WTC11 (cell line): ENCODE measurements around the gene SNX14. TPM values are rescaled to one million over a fixed set of nuclear protein-coding genes. Genes with fewer than 3 reads are reported as not detected.

Experiments
- ATAC-seq: fragments of 200-7000 bp; cut with Tn5 transposase; 2 replicates; pipeline ENCODE4 v1.10.0; 2021; ENCODE audit warnings: mild to moderate bottlenecking, moderate library complexity
- CTCF ChIA-PET: fragments of 300-600 bp; sonication (Branson Sonifier 250); formaldehyde crosslinking; loops from one replicate; lab custom pipeline; 2021; ENCODE audit warnings: antibody characterized with exemption; lab: Charles Lee
- POLR2A ChIA-PET: fragments of 350-600 bp; sonication (Branson Sonifier 250); formaldehyde crosslinking; loops from one replicate; lab custom pipeline; 2021; ENCODE audit warnings: antibody characterized with exemption; lab: Charles Lee
- DNase-seq: peaks from one replicate; pipeline ENCODE4 v3.0.0; 2021; ENCODE audit warnings: low spot score
- H3K27ac Mint-ChIP-seq: 2 replicates; pipeline ENCODE4 v1.8.0; 2021; ENCODE audit warnings: mixed read lengths
- H3K27me3 Mint-ChIP-seq: 2 replicates; pipeline ENCODE4 v1.8.0; 2021; ENCODE audit warnings: low read depth, mild to moderate bottlenecking, moderate library complexity, mixed read lengths
- H3K36me3 Mint-ChIP-seq: 2 replicates; pipeline ENCODE4 v1.8.0; 2021; ENCODE audit warnings: mixed read lengths
- H3K4me1 Mint-ChIP-seq: 2 replicates; pipeline ENCODE4 v1.8.0; 2022; ENCODE audit warnings: mixed read lengths
- H3K4me3 Mint-ChIP-seq: 2 replicates; pipeline ENCODE4 v1.8.0; 2021; ENCODE audit warnings: mild to moderate bottlenecking, moderate library complexity, mixed read lengths
- H3K9me3 Mint-ChIP-seq: 2 replicates; pipeline ENCODE4 v1.8.0; 2021; ENCODE audit warnings: mixed read lengths
- ATF1 ChIP-seq: sonication (generic); formaldehyde crosslinking; IDR thresholded peaks from 2 replicates; pipeline ENCODE4 v1.8.1; 2023; ENCODE audit warnings: mild to moderate bottlenecking, moderate library complexity, missing genetic modification reagents
- CBFB ChIP-seq: sonication (generic); formaldehyde crosslinking; IDR thresholded peaks from 2 replicates; pipeline ENCODE4 v1.8.1; 2022; ENCODE audit warnings: mild to moderate bottlenecking, low read depth, missing genetic modification reagents
- CDX4 ChIP-seq: fragments of 250-450 bp; sonication (Bioruptor Pico); IDR thresholded peaks from 2 replicates; pipeline ENCODE4 v1.9.0; 2021; ENCODE audit warnings: moderate library complexity, mild to moderate bottlenecking, inconsistent platforms, borderline replicate concordance
- CREB1 ChIP-seq: sonication (generic); formaldehyde crosslinking; IDR thresholded peaks from 2 replicates; pipeline ENCODE4 v1.8.0; 2023; ENCODE audit warnings: mild to moderate bottlenecking, missing genetic modification reagents
- JAZF1 ChIP-seq: fragments of 250-450 bp; sonication (Bioruptor Pico); IDR thresholded peaks from 2 replicates; pipeline ENCODE4 v1.9.0; 2021; ENCODE audit warnings: moderate library complexity, mild to moderate bottlenecking, inconsistent platforms
- KAT7 ChIP-seq: sonication (generic); formaldehyde crosslinking; IDR thresholded peaks from 2 replicates; pipeline ENCODE4 v1.8.1; 2023; ENCODE audit warnings: missing genetic modification reagents, mild to moderate bottlenecking, borderline replicate concordance
- NFYB ChIP-seq: sonication (generic); formaldehyde crosslinking; conservative IDR thresholded peaks from 2 replicates; pipeline ENCODE4 v1.8.0; 2022; ENCODE audit warnings: low read depth, missing genetic modification reagents
- RELA ChIP-seq: sonication (generic); formaldehyde crosslinking; IDR thresholded peaks from 2 replicates; pipeline ENCODE4 v1.8.1; 2022; ENCODE audit warnings: missing genetic modification reagents, mild to moderate bottlenecking, borderline replicate concordance
- TP53 ChIP-seq: sonication (generic); formaldehyde crosslinking; IDR thresholded peaks from 2 replicates; pipeline ENCODE4 v1.8.1; 2023; ENCODE audit warnings: mild to moderate bottlenecking, missing genetic modification reagents
- ZBTB21 ChIP-seq: sonication (generic); formaldehyde crosslinking; IDR thresholded peaks from 2 replicates; pipeline ENCODE4 v1.8.1; 2023; ENCODE audit warnings: mild to moderate bottlenecking, missing genetic modification reagents, borderline replicate concordance
- ZNF219 ChIP-seq: sonication (generic); formaldehyde crosslinking; IDR thresholded peaks from 2 replicates; pipeline ENCODE4 v1.8.0; 2023; ENCODE audit warnings: missing genetic modification reagents, mild to moderate bottlenecking, borderline replicate concordance
- ZNF263 ChIP-seq: sonication (generic); formaldehyde crosslinking; IDR thresholded peaks from 2 replicates; pipeline ENCODE4 v1.8.1; 2022; ENCODE audit warnings: low read depth, mild to moderate bottlenecking, moderate library complexity, missing genetic modification reagents
- ZNF317 ChIP-seq: sonication (generic); formaldehyde crosslinking; IDR thresholded peaks from 2 replicates; pipeline ENCODE4 v1.8.1; 2023; ENCODE audit warnings: low read depth, mild to moderate bottlenecking, moderate library complexity, missing genetic modification reagents, borderline replicate concordance
- total RNA-seq: library from RNA; stranded (reverse); gene quantifications from 3 replicates; pipeline ENCODE4 v1.2.3, GENCODE V29; 2021
- TF ChIP-seq, protein P1 (sequence below): sonication (generic); formaldehyde crosslinking; IDR thresholded peaks from 2 replicates; pipeline ENCODE4 v1.8.0; 2023; ENCODE audit warnings: missing genetic modification reagents, mild to moderate bottlenecking, borderline replicate concordance
- TF ChIP-seq, protein P2 (sequence below): sonication (generic); formaldehyde crosslinking; IDR thresholded peaks from 2 replicates; pipeline ENCODE4 v1.8.0; 2022; ENCODE audit warnings: missing genetic modification reagents
- TF ChIP-seq, protein P3 (sequence below): fragments of 250-450 bp; sonication (Bioruptor Pico); IDR thresholded peaks from 2 replicates; pipeline ENCODE4 v1.9.0; 2021; ENCODE audit warnings: mild to moderate bottlenecking, borderline replicate concordance

Gene SNX14
- total RNA-seq, 1 experiment from 2014 or later = 34.3 TPM

DNA sequence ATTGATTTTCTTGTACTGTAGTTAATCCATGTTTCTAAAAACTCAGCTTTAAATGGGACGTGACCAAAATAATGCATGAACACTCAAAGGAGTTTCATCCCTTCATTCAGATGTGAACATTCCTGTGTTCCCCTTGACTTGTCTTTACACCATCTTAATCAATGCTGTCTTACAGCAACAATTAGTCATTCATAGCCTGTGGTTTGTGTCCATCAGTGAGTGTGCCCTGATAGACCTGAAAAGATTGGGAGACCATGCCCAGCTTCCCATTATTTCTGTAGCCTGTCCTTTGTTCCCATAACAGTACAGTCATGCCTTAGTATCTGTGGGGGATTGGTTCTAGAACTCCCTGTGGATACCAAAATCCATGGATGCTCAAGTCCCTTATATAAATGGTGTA lies 119.9 kb downstream of the SNX14 start:
- POLR2A ChIA-PET = no interaction called here
- TF ChIP-seq, protein P1, sequence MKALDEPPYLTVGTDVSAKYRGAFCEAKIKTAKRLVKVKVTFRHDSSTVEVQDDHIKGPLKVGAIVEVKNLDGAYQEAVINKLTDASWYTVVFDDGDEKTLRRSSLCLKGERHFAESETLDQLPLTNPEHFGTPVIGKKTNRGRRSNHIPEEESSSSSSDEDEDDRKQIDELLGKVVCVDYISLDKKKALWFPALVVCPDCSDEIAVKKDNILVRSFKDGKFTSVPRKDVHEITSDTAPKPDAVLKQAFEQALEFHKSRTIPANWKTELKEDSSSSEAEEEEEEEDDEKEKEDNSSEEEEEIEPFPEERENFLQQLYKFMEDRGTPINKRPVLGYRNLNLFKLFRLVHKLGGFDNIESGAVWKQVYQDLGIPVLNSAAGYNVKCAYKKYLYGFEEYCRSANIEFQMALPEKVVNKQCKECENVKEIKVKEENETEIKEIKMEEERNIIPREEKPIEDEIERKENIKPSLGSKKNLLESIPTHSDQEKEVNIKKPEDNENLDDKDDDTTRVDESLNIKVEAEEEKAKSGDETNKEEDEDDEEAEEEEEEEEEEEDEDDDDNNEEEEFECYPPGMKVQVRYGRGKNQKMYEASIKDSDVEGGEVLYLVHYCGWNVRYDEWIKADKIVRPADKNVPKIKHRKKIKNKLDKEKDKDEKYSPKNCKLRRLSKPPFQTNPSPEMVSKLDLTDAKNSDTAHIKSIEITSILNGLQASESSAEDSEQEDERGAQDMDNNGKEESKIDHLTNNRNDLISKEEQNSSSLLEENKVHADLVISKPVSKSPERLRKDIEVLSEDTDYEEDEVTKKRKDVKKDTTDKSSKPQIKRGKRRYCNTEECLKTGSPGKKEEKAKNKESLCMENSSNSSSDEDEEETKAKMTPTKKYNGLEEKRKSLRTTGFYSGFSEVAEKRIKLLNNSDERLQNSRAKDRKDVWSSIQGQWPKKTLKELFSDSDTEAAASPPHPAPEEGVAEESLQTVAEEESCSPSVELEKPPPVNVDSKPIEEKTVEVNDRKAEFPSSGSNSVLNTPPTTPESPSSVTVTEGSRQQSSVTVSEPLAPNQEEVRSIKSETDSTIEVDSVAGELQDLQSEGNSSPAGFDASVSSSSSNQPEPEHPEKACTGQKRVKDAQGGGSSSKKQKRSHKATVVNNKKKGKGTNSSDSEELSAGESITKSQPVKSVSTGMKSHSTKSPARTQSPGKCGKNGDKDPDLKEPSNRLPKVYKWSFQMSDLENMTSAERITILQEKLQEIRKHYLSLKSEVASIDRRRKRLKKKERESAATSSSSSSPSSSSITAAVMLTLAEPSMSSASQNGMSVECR (CRISPR knock-in tag) = no peak
- TF ChIP-seq NFYB (no peak), ZNF263 (CRISPR knock-in tag) (no peak)
- TF ChIP-seq, protein P2, sequence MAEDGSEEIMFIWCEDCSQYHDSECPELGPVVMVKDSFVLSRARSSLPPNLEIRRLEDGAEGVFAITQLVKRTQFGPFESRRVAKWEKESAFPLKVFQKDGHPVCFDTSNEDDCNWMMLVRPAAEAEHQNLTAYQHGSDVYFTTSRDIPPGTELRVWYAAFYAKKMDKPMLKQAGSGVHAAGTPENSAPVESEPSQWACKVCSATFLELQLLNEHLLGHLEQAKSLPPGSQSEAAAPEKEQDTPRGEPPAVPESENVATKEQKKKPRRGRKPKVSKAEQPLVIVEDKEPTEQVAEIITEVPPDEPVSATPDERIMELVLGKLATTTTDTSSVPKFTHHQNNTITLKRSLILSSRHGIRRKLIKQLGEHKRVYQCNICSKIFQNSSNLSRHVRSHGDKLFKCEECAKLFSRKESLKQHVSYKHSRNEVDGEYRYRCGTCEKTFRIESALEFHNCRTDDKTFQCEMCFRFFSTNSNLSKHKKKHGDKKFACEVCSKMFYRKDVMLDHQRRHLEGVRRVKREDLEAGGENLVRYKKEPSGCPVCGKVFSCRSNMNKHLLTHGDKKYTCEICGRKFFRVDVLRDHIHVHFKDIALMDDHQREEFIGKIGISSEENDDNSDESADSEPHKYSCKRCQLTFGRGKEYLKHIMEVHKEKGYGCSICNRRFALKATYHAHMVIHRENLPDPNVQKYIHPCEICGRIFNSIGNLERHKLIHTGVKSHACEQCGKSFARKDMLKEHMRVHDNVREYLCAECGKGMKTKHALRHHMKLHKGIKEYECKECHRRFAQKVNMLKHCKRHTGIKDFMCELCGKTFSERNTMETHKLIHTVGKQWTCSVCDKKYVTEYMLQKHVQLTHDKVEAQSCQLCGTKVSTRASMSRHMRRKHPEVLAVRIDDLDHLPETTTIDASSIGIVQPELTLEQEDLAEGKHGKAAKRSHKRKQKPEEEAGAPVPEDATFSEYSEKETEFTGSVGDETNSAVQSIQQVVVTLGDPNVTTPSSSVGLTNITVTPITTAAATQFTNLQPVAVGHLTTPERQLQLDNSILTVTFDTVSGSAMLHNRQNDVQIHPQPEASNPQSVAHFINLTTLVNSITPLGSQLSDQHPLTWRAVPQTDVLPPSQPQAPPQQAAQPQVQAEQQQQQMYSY = no peak
- CTCF ChIA-PET = interaction anchor here (2.4 kb wide), 1 partner anchor 10 kb away, joined by 14 read pairs; no protein-coding TSS in a partner anchor

DNA sequence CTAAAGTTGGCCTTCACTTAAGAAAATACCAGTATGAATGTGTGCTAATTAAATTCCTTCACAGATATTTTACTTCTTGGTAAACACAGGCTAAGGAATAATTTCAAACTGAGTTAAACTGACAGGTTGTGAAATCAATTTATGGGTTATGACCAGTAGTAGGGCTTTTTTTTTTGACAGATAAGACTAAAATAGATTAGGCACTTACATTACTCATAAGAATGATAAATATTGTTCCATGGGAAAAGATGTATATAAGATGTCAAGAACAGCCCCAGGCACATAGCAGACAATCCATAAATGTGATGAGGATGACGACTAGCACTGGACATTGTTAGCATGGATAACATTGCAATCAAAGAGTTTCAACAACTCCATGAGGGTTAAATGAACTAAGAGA lies 120.9 kb downstream of the SNX14 start:
- Mint-ChIP-seq H3K4me3 (no peak overlapping the region), H3K27ac (no peak overlapping the region), H3K4me1 (peaks cover 6% of the 10 kb centered on the region), H3K27me3 (peaks cover 2% of the 10 kb centered on the region; the same call in 1 of the 2 replicates), H3K9me3 (peaks cover 18% of the 10 kb centered on the region), H3K36me3 (peaks cover 16% of the 10 kb centered on the region)
- no peak for ATAC-seq
- POLR2A ChIA-PET = no interaction called here
- no peak for DNase-seq
- CTCF ChIA-PET = interaction anchor here (2.4 kb wide), 1 partner anchor 11 kb away, joined by 14 read pairs; no protein-coding TSS in a partner anchor
- TF ChIP-seq ZNF317 (CRISPR knock-in tag) (no peak), CREB1 (CRISPR knock-in tag) (no peak), TP53 (no peak), JAZF1 (CRISPR knock-in tag) (no peak), CBFB (CRISPR knock-in tag) (no peak), CDX4 (CRISPR knock-in tag) (no peak), ATF1 (CRISPR knock-in tag) (no peak), ZBTB21 (CRISPR knock-in tag) (no peak), KAT7 (no peak), ZNF219 (CRISPR knock-in tag) (no peak), RELA (CRISPR knock-in tag) (no peak)
- TF ChIP-seq, protein P2 = no peak
- TF ChIP-seq, protein P3, sequence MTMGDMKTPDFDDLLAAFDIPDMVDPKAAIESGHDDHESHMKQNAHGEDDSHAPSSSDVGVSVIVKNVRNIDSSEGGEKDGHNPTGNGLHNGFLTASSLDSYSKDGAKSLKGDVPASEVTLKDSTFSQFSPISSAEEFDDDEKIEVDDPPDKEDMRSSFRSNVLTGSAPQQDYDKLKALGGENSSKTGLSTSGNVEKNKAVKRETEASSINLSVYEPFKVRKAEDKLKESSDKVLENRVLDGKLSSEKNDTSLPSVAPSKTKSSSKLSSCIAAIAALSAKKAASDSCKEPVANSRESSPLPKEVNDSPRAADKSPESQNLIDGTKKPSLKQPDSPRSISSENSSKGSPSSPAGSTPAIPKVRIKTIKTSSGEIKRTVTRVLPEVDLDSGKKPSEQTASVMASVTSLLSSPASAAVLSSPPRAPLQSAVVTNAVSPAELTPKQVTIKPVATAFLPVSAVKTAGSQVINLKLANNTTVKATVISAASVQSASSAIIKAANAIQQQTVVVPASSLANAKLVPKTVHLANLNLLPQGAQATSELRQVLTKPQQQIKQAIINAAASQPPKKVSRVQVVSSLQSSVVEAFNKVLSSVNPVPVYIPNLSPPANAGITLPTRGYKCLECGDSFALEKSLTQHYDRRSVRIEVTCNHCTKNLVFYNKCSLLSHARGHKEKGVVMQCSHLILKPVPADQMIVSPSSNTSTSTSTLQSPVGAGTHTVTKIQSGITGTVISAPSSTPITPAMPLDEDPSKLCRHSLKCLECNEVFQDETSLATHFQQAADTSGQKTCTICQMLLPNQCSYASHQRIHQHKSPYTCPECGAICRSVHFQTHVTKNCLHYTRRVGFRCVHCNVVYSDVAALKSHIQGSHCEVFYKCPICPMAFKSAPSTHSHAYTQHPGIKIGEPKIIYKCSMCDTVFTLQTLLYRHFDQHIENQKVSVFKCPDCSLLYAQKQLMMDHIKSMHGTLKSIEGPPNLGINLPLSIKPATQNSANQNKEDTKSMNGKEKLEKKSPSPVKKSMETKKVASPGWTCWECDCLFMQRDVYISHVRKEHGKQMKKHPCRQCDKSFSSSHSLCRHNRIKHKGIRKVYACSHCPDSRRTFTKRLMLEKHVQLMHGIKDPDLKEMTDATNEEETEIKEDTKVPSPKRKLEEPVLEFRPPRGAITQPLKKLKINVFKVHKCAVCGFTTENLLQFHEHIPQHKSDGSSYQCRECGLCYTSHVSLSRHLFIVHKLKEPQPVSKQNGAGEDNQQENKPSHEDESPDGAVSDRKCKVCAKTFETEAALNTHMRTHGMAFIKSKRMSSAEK = no peak

More for the DNA sequence above, 119.9 kb downstream of the SNX14 start:
- H3K4me1 Mint-ChIP-seq = peaks cover 6% of the 10 kb centered on the region
- peaks cover 2% of the 10 kb centered on the region; the same call in 1 of the 2 replicates for H3K27me3 Mint-ChIP-seq
- ATAC-seq (no peak), DNase-seq (no peak)
- H3K9me3 Mint-ChIP-seq = peaks cover 18% of the 10 kb centered on the region
- H3K36me3 Mint-ChIP-seq = peaks cover 16% of the 10 kb centered on the region
- H3K27ac Mint-ChIP-seq = no peak overlapping the region
- no peak overlapping the region for H3K4me3 Mint-ChIP-seq
